Duodenal mucosa (tissue), 2 donors: ENCODE results near the gene ATG7.
"Not testable (repeated sequence)": the region's sequence is repeated elsewhere in the genome, so short reads cannot be mapped to it uniquely, and the experiment has no call there.

Source experiments
- H3K27ac ChIP-seq: one replicate; pipeline ENCODE4 v1.7.0; 2013; ENCODE audit warnings: low read depth, low read length
- H3K27me3 ChIP-seq, 2 donors: one replicate each; pipeline ENCODE4 v1.7.0; 2013; ENCODE audit warnings: low read length in 2 of 2, control low read depth in 1 of 2; ENCODE audit not compliant: insufficient read depth in 2 of 2, control insufficient read depth in 1 of 2
- H3K36me3 ChIP-seq, 2 donors: one replicate each; pipeline ENCODE4 v1.7.0; 2013; ENCODE audit warnings: low read length in 2 of 2, control low read depth in 1 of 2; ENCODE audit not compliant: insufficient read depth in 2 of 2, control insufficient read depth in 1 of 2
- H3K4me1 ChIP-seq, 2 donors: one replicate each; pipeline ENCODE4 v1.7.0; 2013; ENCODE audit warnings: low read length in 2 of 2, control low read depth in 1 of 2; ENCODE audit not compliant: insufficient read depth in 2 of 2, control insufficient read depth in 1 of 2
- H3K4me3 ChIP-seq, 2 donors: one replicate each; pipeline ENCODE4 v1.7.0; 2013; ENCODE audit warnings: low read length in 2 of 2, low read depth in 1 of 2
- H3K9ac ChIP-seq, 2 donors: one replicate each; pipeline ENCODE4 v1.7.0; 2013; ENCODE audit warnings: low read length in 2 of 2, low read depth in 1 of 2
- H3K9me3 ChIP-seq, 2 donors: one replicate each; pipeline ENCODE4 v1.7.0; 2013; ENCODE audit warnings: low read length in 2 of 2, control low read depth in 1 of 2; ENCODE audit not compliant: control insufficient read depth in 1 of 2

Gene ATG7

DNA sequence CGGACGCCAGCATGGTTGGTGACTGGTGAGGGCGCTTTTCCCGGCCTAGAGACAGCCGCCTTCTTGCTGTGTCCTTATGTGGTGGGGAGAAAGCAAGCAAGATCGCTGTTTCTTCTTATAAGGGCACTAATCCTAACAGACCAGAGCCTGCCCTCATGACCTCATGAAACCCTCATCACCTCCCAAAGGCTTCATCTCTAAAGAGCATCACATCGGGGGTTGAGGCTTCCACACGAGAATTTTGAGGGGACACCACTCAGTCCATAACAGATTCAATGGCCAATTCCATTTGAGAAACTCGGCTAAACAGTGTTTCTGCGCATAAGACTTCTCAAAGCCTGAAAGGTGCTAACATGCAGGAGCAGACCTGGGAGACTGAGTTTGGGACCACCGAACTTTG, 317.5 kb downstream of the ATG7 start:
- peaks cover 13 to 40% of the 10 kb centered on the region in 2 donors for H3K4me1 ChIP-seq

DNA sequence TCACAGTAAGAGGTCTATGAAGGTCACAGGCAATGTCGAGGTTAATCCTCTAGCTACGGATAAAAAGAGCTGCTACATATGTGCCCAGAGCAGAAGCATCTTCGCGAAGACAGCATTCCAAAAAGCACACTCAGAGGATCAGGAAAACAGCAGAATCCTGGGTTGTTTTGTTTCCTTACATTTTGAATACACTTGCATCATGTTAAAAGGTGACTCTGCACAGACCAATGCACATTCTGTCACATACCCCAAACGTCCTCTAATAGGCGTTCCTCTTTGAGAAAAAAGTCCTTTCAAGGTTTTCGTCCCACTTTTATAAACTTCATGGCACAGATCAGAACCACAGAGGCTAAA, 318.8 kb downstream of the ATG7 start:
- Histone ChIP-seq H3K27ac (no peak overlapping the region), H3K27me3 (no peaks in the 10 kb centered on the region), H3K9ac (no peak overlapping the region), H3K4me1 (peaks cover 13 to 40% of the 10 kb centered on the region in 2 donors), H3K36me3 (peaks cover 0 to 14% of the 10 kb centered on the region in 2 donors), H3K9me3 (no peaks in the 10 kb centered on the region), H3K4me3 (no peak overlapping the region)

More for the DNA sequence above, 317.5 kb downstream of the ATG7 start:
- Histone ChIP-seq H3K9me3 (no peaks in the 10 kb centered on the region), H3K4me3 (no peak overlapping the region), H3K9ac (no peak overlapping the region), H3K27me3 (no peaks in the 10 kb centered on the region), H3K27ac (no peak overlapping the region), H3K36me3 (peaks cover 0 to 14% of the 10 kb centered on the region in 2 donors)

DNA sequence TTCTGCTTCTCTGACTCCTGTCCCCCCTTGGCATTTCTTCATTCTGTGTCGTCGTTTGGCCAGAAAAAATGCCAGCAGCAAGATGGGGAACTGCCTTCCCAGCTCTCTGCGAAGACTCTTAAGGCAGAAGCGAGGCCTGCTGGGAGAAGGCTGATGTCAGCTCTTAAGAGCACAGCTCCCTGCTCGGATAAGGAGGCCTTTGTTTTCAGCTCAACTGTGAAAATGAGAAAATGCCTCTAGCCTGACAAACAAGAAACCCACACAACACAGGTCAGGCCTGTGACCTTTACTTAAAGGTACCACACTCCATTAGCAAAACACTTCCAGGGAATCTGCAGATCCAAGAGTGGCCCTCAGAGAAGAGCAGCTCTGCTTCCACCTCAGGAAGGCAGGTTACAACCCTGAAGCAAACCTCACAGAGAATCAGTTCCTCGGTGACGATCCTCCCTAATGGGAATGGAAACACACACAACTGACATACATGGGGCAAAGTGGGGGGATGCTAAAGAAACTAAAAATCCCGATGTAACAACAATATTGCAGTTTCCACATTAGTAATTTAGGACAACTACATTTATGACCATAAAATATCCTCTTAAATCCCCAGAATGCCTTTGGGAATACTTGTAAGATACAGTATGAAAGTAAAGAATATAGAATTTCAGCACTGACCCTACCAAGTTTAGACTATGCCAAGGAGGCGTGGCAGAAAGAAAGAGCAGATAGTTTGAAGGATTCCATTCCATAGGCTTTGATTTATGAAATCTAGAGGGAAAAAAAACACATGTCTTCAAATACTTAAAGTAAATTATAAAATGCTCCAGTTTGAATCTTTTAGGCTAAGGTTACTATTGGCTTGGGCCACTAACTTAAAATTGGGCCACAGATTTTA, 319.4 kb downstream of the ATG7 start:
- Histone ChIP-seq H3K4me3 (no peak overlapping the region), H3K27me3 (no peaks in the 10 kb centered on the region), H3K9ac (no peak overlapping the region), H3K9me3 (no peaks in the 10 kb centered on the region), H3K27ac (no peak overlapping the region), H3K36me3 (peaks cover 0 to 17% of the 10 kb centered on the region in 2 donors), H3K4me1 (peaks cover 13 to 40% of the 10 kb centered on the region in 2 donors)

DNA sequence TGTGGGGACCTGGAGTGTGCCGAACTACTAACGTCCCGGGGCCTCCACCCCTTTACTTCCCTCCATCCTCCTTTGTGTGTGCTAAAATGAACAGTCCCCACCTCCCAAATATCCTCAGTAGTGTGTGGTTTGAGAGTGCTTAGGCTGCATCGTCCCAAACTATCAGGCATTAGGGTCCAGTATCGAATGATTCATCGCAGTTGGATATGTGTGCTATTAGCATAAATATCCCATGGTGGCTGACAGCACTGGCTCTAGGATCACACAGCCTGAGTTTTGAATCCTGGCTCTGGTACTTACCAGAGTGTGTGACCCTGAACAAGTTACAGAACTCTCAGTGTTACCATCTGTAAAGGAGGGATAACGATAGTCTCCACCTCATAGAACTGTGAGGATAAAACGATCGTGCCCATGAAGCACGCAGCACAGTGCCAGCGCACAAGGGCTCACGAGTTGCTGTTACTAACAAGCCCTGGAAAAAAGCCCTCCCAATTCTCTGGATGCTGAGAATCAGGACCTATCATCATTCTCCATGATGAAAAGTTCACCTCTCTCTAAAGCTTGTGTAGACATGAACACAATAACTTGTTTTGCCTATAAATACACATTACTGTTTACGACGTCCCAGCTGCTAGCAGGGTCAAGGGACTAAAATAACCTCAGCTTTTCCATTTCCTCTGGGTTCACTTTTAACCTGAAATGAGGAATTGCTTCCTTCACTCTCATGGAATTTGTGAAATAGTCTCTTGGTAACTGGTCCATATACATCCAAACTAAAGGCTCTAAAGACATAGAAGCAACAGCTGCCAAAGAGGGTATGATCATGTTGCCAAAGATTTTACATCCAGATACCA, 320.5 kb downstream of the ATG7 start:
- Histone ChIP-seq H3K27ac (peak overlapping the region; percentile 40), H3K4me1 (peaks cover 13 to 40% of the 10 kb centered on the region in 2 donors), H3K4me3 (no peak overlapping the region), H3K9ac (no peak overlapping the region), H3K9me3 (no peaks in the 10 kb centered on the region), H3K27me3 (no peaks in the 10 kb centered on the region), H3K36me3 (peaks cover 0 to 20% of the 10 kb centered on the region in 2 donors)

DNA sequence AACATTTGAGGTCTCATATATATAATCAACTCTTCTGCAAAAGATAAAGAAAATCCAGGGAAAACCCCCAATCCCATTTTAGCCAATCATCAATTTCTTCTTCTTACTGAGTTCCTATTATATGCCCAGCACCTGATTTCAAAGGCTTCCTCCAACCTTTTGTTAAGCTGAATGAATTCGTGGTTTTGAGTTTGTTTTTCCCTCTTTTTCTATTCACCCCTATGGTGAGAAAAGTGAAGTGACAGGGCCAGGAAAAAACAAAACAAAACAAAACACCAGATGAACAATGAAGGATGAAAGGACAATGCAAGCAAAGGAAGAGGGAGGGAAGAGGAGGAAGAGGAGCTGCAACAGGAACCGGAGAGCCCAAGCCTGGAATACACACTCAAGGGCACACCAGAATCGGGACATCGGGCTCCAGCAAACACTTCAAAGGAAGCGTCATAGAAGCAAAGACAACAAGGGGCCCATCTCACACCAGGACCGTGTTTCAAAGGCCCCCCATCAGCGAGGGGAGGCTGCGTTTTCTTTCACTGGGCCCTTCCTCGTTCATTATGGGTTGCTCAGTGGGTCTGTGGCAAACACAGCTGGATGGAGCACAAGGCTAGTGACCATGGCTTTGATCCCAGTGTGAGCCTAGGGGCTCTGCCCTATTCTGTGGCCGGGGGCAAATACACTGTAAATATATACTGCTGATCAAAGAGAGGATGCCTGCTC, 321.3 kb downstream of the ATG7 start:
- H3K4me3 ChIP-seq, result no peak overlapping the region

DNA sequence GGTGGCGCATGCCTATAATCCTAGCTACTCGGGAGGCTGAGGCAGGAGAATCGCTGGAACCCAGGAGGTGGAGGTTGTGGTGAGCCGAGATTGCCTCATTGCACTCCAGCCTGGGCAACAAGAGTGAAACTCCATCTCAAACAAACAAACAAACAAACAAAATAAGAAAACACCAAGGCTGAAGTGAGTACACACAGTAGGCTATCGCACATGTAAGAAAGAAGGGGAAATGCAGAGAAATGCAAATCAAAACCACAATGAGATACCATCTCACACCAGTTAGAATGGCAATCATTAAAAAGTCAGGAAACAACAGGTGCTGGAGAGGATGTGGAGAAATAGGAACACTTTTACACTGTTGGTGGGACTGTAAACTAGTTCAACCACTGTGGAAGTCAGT, 322.8 kb downstream of the ATG7 start:
- H3K4me3 ChIP-seq, H3K9me3 ChIP-seq, H3K9ac ChIP-seq, H3K27me3 ChIP-seq, H3K27ac ChIP-seq: not testable (repeated sequence)
- Histone ChIP-seq H3K4me1 (peaks cover 15 to 34% of the 10 kb centered on the region in 2 donors), H3K36me3 (peaks cover 0 to 16% of the 10 kb centered on the region in 2 donors)

More for the DNA sequence above, 321.3 kb downstream of the ATG7 start:
- Histone ChIP-seq H3K36me3 (peaks cover 0 to 16% of the 10 kb centered on the region in 2 donors), H3K27ac (no peak overlapping the region), H3K9me3 (no peaks in the 10 kb centered on the region), H3K27me3 (no peaks in the 10 kb centered on the region), H3K4me1 (peaks cover 13 to 40% of the 10 kb centered on the region in 2 donors), H3K9ac (no peak overlapping the region)

DNA sequence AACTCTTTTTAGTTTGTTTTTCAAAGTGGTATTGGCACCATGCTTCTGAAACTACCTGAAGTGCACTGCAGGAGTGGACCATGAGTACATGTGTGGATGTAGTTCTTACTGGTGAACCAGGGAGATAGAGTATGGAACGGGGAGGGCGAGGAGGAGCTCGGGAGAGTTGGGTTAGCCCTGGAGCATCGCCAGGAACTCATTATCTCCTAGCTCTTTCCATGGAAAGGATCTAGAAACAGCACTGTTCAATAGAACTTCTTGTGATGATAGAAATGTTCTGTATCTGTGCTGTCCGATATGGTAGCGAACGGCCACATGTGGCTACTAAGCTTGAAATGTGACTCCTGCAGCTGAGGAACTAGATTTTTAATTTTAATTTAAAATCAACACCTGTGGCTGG, 324.2 kb downstream of the ATG7 start:
- Histone ChIP-seq H3K36me3 (peaks cover 0 to 16% of the 10 kb centered on the region in 2 donors), H3K4me1 (peaks cover 28 to 34% of the 10 kb centered on the region in 2 donors), H3K27ac (no peak overlapping the region), H3K9me3 (no peaks in the 10 kb centered on the region), H3K27me3 (no peaks in the 10 kb centered on the region), H3K4me3 (no peak overlapping the region), H3K9ac (no peak overlapping the region)

DNA sequence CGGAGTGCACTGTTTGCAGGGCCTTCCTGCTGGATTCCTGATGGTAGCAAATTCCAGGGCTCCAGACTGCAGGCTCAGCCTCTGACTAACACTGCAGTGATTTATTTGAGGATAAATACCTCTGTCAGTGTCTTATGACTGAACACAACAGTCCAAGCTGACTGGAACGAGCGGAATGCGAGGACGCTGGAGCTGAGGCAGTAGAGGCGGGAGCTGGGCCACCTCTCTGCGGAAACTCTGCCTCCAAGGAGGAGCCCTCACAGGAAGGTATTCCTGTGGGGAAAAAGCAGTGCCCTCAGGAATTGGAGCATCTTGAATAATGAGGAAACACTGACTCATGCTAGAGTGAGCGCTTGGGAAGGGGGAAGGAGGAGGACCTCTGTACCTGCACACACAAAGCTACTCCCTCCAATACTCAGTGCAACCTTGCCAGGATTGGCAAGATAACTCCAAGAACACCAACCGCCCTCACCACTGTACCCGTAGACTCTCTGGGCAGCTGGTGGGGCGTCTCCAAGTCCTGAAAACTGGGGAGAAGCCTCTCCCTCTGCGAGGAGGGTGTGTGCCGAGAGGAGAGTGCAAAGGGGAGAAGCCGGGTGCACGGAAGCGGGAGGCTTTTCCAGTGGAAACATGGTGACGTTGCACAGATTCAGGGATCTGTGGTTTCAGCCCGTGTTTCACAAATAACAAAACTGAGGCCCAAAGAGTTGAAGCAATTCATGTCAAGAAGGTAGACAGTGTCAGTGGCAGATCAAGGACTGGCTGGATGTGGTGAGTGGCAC, 328.5 kb downstream of the ATG7 start:
- Histone ChIP-seq H3K4me1 (peaks cover 16 to 25% of the 10 kb centered on the region in 2 donors), H3K36me3 (peaks cover 0 to 5% of the 10 kb centered on the region in 2 donors), H3K4me3 (peak overlapping the region; percentile 6 to 50), H3K27ac (peak overlapping the region; percentile 23), H3K27me3 (no peaks in the 10 kb centered on the region), H3K9me3 (no peaks in the 10 kb centered on the region), H3K9ac (peak overlapping the region in 1 of 2 donors; percentile 37)

DNA sequence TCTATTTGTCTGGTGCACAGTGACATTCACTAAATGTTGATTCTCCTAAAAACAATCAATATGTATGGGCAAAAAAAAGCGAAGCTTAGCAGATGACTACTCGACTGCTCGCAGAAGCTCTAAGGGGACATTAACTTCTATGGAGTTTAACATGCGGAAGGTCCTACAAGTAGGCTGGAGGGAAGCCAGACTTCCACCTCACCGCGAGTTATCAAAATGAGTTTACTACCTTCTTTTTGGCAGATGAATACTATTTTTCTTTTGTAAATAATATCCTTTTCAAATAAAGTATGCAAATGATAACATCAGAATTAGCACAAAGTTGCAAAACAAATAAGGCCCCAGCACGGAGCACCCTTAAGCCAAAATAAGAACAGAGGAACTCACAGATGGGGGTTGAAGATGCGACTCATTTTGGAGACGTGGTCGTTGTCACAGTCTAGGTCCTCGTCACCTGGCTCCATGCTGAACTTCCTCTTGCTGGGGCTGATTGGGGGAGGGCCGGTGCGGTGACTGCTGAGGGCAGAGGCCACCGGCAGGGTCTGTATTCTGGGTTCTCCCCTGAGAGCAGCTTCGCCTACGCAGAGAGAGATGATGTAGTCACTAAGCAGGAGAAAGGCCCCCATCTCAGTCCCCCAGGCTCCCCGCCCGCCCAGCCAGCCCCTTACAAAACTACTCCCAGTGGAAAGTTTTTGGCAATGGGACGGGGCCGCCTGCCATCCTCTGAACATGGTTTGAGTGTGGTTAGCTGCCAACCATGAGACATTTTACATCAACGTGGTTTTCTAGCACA, 329.4 kb downstream of the ATG7 start:
- peaks cover 16 to 25% of the 10 kb centered on the region in 2 donors for H3K4me1 ChIP-seq

More for the DNA sequence above, 329.4 kb downstream of the ATG7 start:
- no peaks in the 10 kb centered on the region for H3K27me3 ChIP-seq
- H3K4me3 ChIP-seq, result peak overlapping the region in 1 of 2 donors; percentile 50
- H3K9me3 ChIP-seq, result no peaks in the 10 kb centered on the region
- peaks cover 0 to 8% of the 10 kb centered on the region in 2 donors for H3K36me3 ChIP-seq
- peak overlapping the region in 1 of 2 donors; percentile 37 for H3K9ac ChIP-seq
- H3K27ac ChIP-seq, result peak overlapping the region; percentile 23
